Body of pancreas (tissue), 4 donors: Measurements from ENCODE around the gene SYNPO. TPM values are rescaled to one million over a fixed set of nuclear protein-coding genes. Genes with fewer than 3 reads are reported as not detected.

Experiments used
- ATAC-seq: fragments of 150-250 bp; one replicate; pipeline ENCODE4 v1.9.1; 2016
- DNase-seq, 4 donors: peaks; one replicate each; pipeline ENCODE4 v3.0.0-alpha.2; 2019
- H3K27ac ChIP-seq, 4 donors: fragments of 200-600 bp; sonication (generic); 1 replicate in 3 of 4; 2 replicates in 1 of 4; pipeline versions ENCODE4 v1.5.1 to v1.6.1; 2016 to 2019; ENCODE audit warnings: mild to moderate bottlenecking in 1 of 4, mixed read lengths in 1 of 4, moderate library complexity in 1 of 4
- H3K27me3 ChIP-seq, 2 donors: fragments of 200-600 bp; sonication (generic); one replicate each; pipeline ENCODE4 v1.6.0; 2016; ENCODE audit warnings: mild to moderate bottlenecking in 1 of 2
- H3K36me3 ChIP-seq, 2 donors: fragments of 200-600 bp; sonication (generic); replicated peaks in 1 of 2; 2 replicates each; pipeline ENCODE4 v1.5.1; 2016; ENCODE audit warnings: low read depth in 2 of 2; ENCODE audit not compliant: insufficient read depth in 1 of 2
- H3K4me1 ChIP-seq: fragments of 200-600 bp; sonication (generic); one replicate; pipeline ENCODE4 v1.6.0; 2016
- H3K4me3 ChIP-seq, 2 donors: fragments of 200-600 bp; sonication (generic); 1 replicate in 1 of 2; 2 replicates in 1 of 2; pipeline ENCODE4 v1.5.1; 2016 to 2019
- H3K9me3 ChIP-seq, 3 donors: fragments of 200-600 bp; sonication (generic); 1 replicate in 2 of 3; 2 replicates in 1 of 3; pipeline ENCODE4 v1.5.1; 2016
- CTCF ChIP-seq, 7 experiments: fragments of 450-650 bp in 4 of 7; fragments of 200-600 bp in 3 of 7; sonication (generic) in 3 of 7; IDR thresholded peaks; one replicate each; pipeline ENCODE4 v1.5.1; 2016 to 2019; ENCODE audit warnings: antibody characterized with exemption in 7 of 7
- POLR2A ChIP-seq, 3 donors: fragments of 450-650 bp; IDR thresholded peaks; one replicate each; pipeline ENCODE4 v1.6.1; 2016; ENCODE audit warnings: antibody characterized with exemption in 3 of 3, mild to moderate bottlenecking in 2 of 3
- WGBS, 2 donors: methylation state at CpG; one replicate each; pipeline ENCODE4 v1.1.5; 2017; 5-methylcytosine and 5-hydroxymethylcytosine counted together
- intact Hi-C: fragments of 100-400 bp; cut with DNase I; formaldehyde crosslinking; loops from one replicate; pipeline ENCODE4 v1.15.1; 2023
- total RNA-seq, 2 donors: library from RNA; depleted of rRNA; stranded (reverse); fragments of >200 nt; gene quantifications; one replicate each; pipeline ENCODE4 v1.1.0, GENCODE V29; 2016

SYNPO gene
- total RNA-seq, 2 donors from 2014 or later: 18.4 to 40.9 TPM

GRCh38 chr5:150645070-150645700 is 4.7 kb downstream of the SYNPO start:
- Histone ChIP-seq H3K36me3 (peaks cover 0 to 5% of the 10 kb centered on the region in 2 donors), H3K27me3 (no peaks in the 10 kb centered on the region), H3K9me3 (no peaks in the 10 kb centered on the region), H3K4me3 (no peak overlapping the region), H3K27ac (peak overlapping the region; percentile 12 to 88 (median 86)), H3K4me1 (peaks cover 67% of the 10 kb centered on the region)
- intact Hi-C loops: loop anchor here (5.0 kb wide), 1 partner anchor 68 kb away; no protein-coding TSS in a partner anchor
- WGBS, 2 donors: 56 to 58% methylated on average over 4 of the region's 4 CpGs
- peak; percentile 42 to 61 (median 58) for DNase-seq
- no peak for TF ChIP-seq CTCF (IDR thresholded peaks at IDR 0.05)
- TF ChIP-seq POLR2A (IDR thresholded peaks at IDR 0.05): no peak
- no peak for ATAC-seq

- Histone ChIP-seq H3K9me3 (no peaks in the 10 kb centered on the region), H3K27ac (peak overlapping the region in 3 of 4 donors; percentile 9 to 45 (median 21)), H3K27me3 (no peaks in the 10 kb centered on the region), H3K36me3 (peaks cover 0 to 5% of the 10 kb centered on the region in 2 donors), H3K4me1 (peaks cover 47% of the 10 kb centered on the region), H3K4me3 (no peak overlapping the region)
- TF ChIP-seq POLR2A (IDR thresholded peaks at IDR 0.05): no peak
- TF ChIP-seq CTCF (IDR thresholded peaks at IDR 0.05): no peak
- WGBS, 2 donors: 77% methylated on average over 16 to 25 of the region's 25 CpGs
- DNase-seq: peak in 3 of 4 donors; percentile 47 to 61 (median 51)
- intact Hi-C loops: loop anchor here (5.0 kb wide), 1 partner anchor 70 kb away; no protein-coding TSS in a partner anchor
- ATAC-seq: no peak
Measured at GRCh38 chr5:150647275-150648251, 7.1 kb downstream of the SYNPO start.

- DNase-seq (no peak), ATAC-seq (no peak)
- no peaks in the 10 kb centered on the region for H3K9me3 ChIP-seq
- H3K27me3 ChIP-seq: no peaks in the 10 kb centered on the region
- H3K27ac ChIP-seq: peak overlapping the region in 2 of 4 donors; percentile 21 to 45
- no peak for TF ChIP-seq CTCF (IDR thresholded peaks at IDR 0.05)
- TF ChIP-seq POLR2A (IDR thresholded peaks at IDR 0.05): no peak
- no peak overlapping the region for H3K4me3 ChIP-seq
- intact Hi-C loops: loop anchor here (5.0 kb wide), 1 partner anchor 71 kb away; no protein-coding TSS in a partner anchor
- H3K4me1 ChIP-seq: peaks cover 38% of the 10 kb centered on the region
- H3K36me3 ChIP-seq: peaks cover 0 to 5% of the 10 kb centered on the region in 2 donors
- 89 to 90% methylated on average over 9 to 13 of the region's 16 CpGs for WGBS, 2 donors
Measured at GRCh38 chr5:150648294-150649107, 8.0 kb downstream of the SYNPO start.

GRCh38 chr5:150649108-150650020 is 8.9 kb downstream of the SYNPO start:
- WGBS, 2 donors: 92 to 93% methylated on average over 43 to 46 of the region's 46 CpGs
- Histone ChIP-seq H3K36me3 (peaks cover 0 to 5% of the 10 kb centered on the region in 2 donors), H3K9me3 (no peaks in the 10 kb centered on the region), H3K4me1 (peaks cover 29% of the 10 kb centered on the region), H3K4me3 (no peak overlapping the region), H3K27me3 (no peaks in the 10 kb centered on the region), H3K27ac (no peak overlapping the region)
- intact Hi-C loops: loop anchor here (5.0 to 10.0 kb wide), 2 partner anchors 72 to 195 kb away; no protein-coding TSS in a partner anchor
- no peak for ATAC-seq
- TF ChIP-seq POLR2A (IDR thresholded peaks at IDR 0.05): no peak
- no peak for TF ChIP-seq CTCF (IDR thresholded peaks at IDR 0.05)
- DNase-seq: no peak
